CD4-positive, CD25-positive, alpha-beta regulatory T cell (primary cell): ENCODE data around the gene CCDC81. TPM values are rescaled to one million over a fixed set of nuclear protein-coding genes. Genes with fewer than 3 reads are reported as not detected.

ENCODE experiments used
- ATAC-seq, 2 donors: fragments of 150-1000 bp; cut with Tn5 transposase; one replicate each; pipeline ENCODE4 v1.10.0; 2021; ENCODE audit warnings: low read depth in 2 of 2, moderate number of reproducible peaks in 2 of 2, moderate library complexity in 1 of 2
- DNase-seq, 3 donors: peaks; one replicate each; pipeline versions ENCODE4 v3.0.0 to v3.0.0-alpha.2; 2012 to 2022; ENCODE audit warnings: mixed read lengths in 1 of 3
- H3K27ac ChIP-seq: one replicate; pipeline ENCODE4 v1.7.0; 2013; ENCODE audit warnings: mild to moderate bottlenecking, low read length; ENCODE audit not compliant: insufficient read depth, poor library complexity, severe bottlenecking
- H3K27me3 ChIP-seq: one replicate; pipeline ENCODE4 v1.7.0; 2013; ENCODE audit warnings: low read length; ENCODE audit not compliant: control insufficient read depth, insufficient read depth
- H3K36me3 ChIP-seq: one replicate; pipeline ENCODE4 v1.7.0; 2013; ENCODE audit warnings: mild to moderate bottlenecking, low read length, moderate library complexity; ENCODE audit not compliant: control insufficient read depth, insufficient read depth
- H3K4me1 ChIP-seq: 2 replicates; pipeline ENCODE4 v1.7.0; 2013; ENCODE audit warnings: mild to moderate bottlenecking, low read length; ENCODE audit not compliant: insufficient read depth, control insufficient read depth, poor library complexity, severe bottlenecking
- H3K4me3 ChIP-seq: one replicate; pipeline ENCODE4 v1.7.0; 2013; ENCODE audit warnings: low read depth, mild to moderate bottlenecking, low read length, moderate library complexity
- H3K9me3 ChIP-seq, 2 experiments: 1 replicate in 1 of 2; 2 replicates in 1 of 2; pipeline ENCODE4 v1.7.0; 2013; ENCODE audit warnings: low read length in 2 of 2, mild to moderate bottlenecking in 1 of 2, moderate library complexity in 1 of 2; ENCODE audit not compliant: control insufficient read depth in 2 of 2
- H3K27ac Mint-ChIP-seq, 3 donors: one replicate each; pipeline ENCODE4 v1.8.0; 2020 to 2022; ENCODE audit warnings: mild to moderate bottlenecking in 3 of 3, mixed read lengths in 3 of 3, moderate library complexity in 2 of 3
- H3K27me3 Mint-ChIP-seq: one replicate; pipeline ENCODE4 v1.8.0; 2022; ENCODE audit warnings: mild to moderate bottlenecking, mixed read lengths
- H3K36me3 Mint-ChIP-seq: one replicate; pipeline ENCODE4 v1.8.0; 2020; ENCODE audit warnings: mixed read lengths
- H3K4me1 Mint-ChIP-seq, 4 donors: one replicate each; pipeline ENCODE4 v1.8.0; 2020 to 2022; ENCODE audit warnings: mixed read lengths in 4 of 4, mild to moderate bottlenecking in 1 of 4
- H3K4me3 Mint-ChIP-seq, 4 donors: one replicate each; pipeline ENCODE4 v1.8.0; 2020 to 2022; ENCODE audit warnings: mild to moderate bottlenecking in 4 of 4, mixed read lengths in 4 of 4, moderate library complexity in 3 of 4
- H3K9me3 Mint-ChIP-seq, 7 donors: one replicate each; pipeline ENCODE4 v1.8.0; 2020 to 2022; ENCODE audit warnings: mixed read lengths in 7 of 7, mild to moderate bottlenecking in 3 of 7, moderate library complexity in 2 of 7
- polyA plus RNA-seq, 4 donors: library from polyadenylated mRNA; unstranded; fragments of 300-500 nt; fragmentation: Illumina TruSeq; gene quantifications; one replicate each; pipeline ENCODE4 v1.2.3, GENCODE V29; 2021
- total RNA-seq: library from RNA; stranded (reverse); gene quantifications from one replicate; pipeline ENCODE4 v1.2.3, GENCODE V29; 2022

CCDC81 gene
- total and polyA plus RNA-seq, 5 donors from 2014 or later: 0.96 TPM; not detected in 4

DNA sequence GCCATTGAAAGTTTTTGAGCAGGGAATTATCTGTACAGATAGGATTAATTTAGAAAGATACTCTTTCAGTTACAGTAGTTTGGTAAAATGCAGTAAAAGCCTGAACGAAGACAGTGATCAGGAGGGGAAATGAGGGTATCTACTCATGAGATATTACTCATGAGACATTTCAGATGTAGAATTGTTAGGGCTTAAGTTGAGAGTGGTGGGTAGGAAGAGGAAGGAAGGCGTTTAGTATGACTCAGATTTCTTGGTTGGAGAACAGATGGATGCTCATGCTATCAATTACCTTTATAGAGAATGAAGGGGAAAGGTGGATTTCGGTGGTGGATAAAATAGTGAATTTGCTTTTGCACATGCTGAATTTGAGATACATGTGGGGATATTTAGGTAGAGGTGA lies 15.8 kb downstream of the CCDC81 start:
- Histone ChIP-seq H3K36me3 (no peaks in the 10 kb centered on the region), H3K27me3 (peaks cover 1% of the 10 kb centered on the region), H3K4me1 (no peaks in the 10 kb centered on the region), H3K4me3 (no peak overlapping the region), H3K9me3 (no peaks in the 10 kb centered on the region), H3K27ac (no peak overlapping the region)
- Mint-ChIP-seq H3K27ac (no peak overlapping the region), H3K4me1 (no peaks in the 10 kb centered on the region), H3K36me3 (no peaks in the 10 kb centered on the region), H3K4me3 (no peak overlapping the region), H3K27me3 (no peaks in the 10 kb centered on the region), H3K9me3 (no peaks in the 10 kb centered on the region)
- ATAC-seq (no peak), DNase-seq (no peak)

DNA sequence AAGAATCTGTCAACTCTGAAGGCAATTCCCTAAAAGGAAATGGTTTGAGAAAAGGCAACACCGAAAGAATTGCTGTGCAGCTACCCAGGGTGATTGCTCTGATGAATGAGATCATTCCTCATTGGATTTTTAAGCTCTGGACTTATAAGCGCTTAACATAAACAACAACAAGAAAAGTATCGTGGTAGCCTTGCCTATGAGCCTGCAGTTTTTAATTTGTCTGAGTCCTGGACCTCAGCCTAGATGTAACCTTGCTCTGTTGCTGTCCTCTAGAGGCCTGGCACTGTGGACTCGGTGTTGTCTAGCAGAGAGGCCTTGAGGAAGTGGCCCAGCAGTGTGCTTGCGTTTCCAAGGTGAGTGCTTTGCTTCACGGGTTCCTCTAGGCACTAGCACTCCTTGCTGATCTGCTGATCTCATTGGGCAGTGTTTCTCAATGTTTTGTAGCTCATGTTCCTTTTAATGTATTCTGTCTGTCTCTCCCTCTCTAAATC lies 20.4 kb downstream of the CCDC81 start:
- peaks cover 1% of the 10 kb centered on the region for H3K27me3 ChIP-seq
- no peaks in the 10 kb centered on the region for H3K36me3 ChIP-seq
- Mint-ChIP-seq H3K4me3 (no peak overlapping the region), H3K27ac (no peak overlapping the region), H3K36me3 (no peaks in the 10 kb centered on the region), H3K9me3 (no peaks in the 10 kb centered on the region), H3K4me1 (no peaks in the 10 kb centered on the region), H3K27me3 (no peaks in the 10 kb centered on the region)
- no peaks in the 10 kb centered on the region for H3K9me3 ChIP-seq
- no peak overlapping the region for H3K27ac ChIP-seq
- DNase-seq (no peak), ATAC-seq (no peak)
- no peak overlapping the region for H3K4me3 ChIP-seq
- H3K4me1 ChIP-seq: no peaks in the 10 kb centered on the region

DNA sequence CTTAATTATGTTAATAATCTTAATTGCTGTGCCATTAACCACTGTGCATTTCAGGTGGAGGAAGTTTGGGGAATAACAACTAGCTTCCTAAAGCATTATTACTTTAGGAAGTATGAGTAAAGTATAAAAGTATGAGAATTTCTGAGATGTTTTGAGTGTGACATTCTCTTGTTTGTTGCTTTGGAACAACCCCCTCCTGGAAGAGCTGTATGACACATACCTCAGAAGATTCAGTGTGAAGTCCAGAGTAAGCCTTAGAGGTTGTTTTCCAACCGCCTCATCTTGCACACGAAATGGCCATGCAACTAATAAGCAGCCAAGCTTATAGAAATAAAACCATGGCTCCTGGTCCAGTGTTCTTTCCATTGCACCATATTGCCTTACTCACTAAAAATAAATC lies 21.7 kb downstream of the CCDC81 start:
- no peak overlapping the region for H3K27ac Mint-ChIP-seq
- no peak for DNase-seq
- no peak for ATAC-seq
- H3K36me3 Mint-ChIP-seq: no peaks in the 10 kb centered on the region
- H3K4me3 ChIP-seq: no peak overlapping the region
- H3K27me3 ChIP-seq: no peaks in the 10 kb centered on the region
- no peaks in the 10 kb centered on the region for H3K4me1 ChIP-seq
- H3K27ac ChIP-seq: no peak overlapping the region
- H3K9me3 Mint-ChIP-seq: no peaks in the 10 kb centered on the region
- no peaks in the 10 kb centered on the region for H3K27me3 Mint-ChIP-seq
- no peaks in the 10 kb centered on the region for H3K4me1 Mint-ChIP-seq
- H3K9me3 ChIP-seq: no peaks in the 10 kb centered on the region
- no peak overlapping the region for H3K4me3 Mint-ChIP-seq
- no peaks in the 10 kb centered on the region for H3K36me3 ChIP-seq

GRCh38 chr11:86397351-86397750 lies 22.7 kb downstream of the CCDC81 start:
- H3K4me1 ChIP-seq: no peaks in the 10 kb centered on the region

DNA sequence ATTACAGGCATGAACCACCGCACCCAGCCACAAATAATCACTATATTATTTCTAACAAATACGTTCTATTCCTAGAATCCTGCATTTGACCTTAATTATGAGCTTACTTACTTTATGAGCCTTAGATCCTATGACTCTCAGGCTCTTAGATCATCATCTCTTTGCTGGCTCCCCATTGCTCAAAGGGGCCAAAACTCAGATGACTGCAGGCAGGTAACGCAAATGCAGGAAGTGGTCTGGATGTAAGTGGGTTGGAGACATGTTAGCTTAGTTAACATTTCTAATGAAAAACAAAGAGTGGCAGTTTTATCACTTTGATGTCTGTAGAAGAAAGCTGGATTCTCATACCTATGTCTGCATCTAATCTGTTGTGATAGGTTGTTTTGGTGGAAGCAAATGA lies 23.4 kb downstream of the CCDC81 start:
- Histone ChIP-seq H3K4me3 (no peak overlapping the region), H3K27ac (no peak overlapping the region), H3K9me3 (no peaks in the 10 kb centered on the region), H3K4me1 (no peaks in the 10 kb centered on the region), H3K36me3 (no peaks in the 10 kb centered on the region), H3K27me3 (no peaks in the 10 kb centered on the region)
- DNase-seq (peak in 1 of 3 donors; percentile 18), ATAC-seq (no peak)
- H3K4me3 Mint-ChIP-seq: no peak overlapping the region
- no peaks in the 10 kb centered on the region for H3K36me3 Mint-ChIP-seq
- no peaks in the 10 kb centered on the region for H3K4me1 Mint-ChIP-seq
- H3K9me3 Mint-ChIP-seq: no peaks in the 10 kb centered on the region
- no peaks in the 10 kb centered on the region for H3K27me3 Mint-ChIP-seq
- H3K27ac Mint-ChIP-seq: no peak overlapping the region

More at GRCh38 chr11:86397351-86397750, 22.7 kb downstream of the CCDC81 start:
- H3K27me3 Mint-ChIP-seq: no peaks in the 10 kb centered on the region
- no peaks in the 10 kb centered on the region for H3K9me3 ChIP-seq
- H3K9me3 Mint-ChIP-seq: no peaks in the 10 kb centered on the region
- H3K27ac Mint-ChIP-seq: no peak overlapping the region
- no peaks in the 10 kb centered on the region for H3K36me3 Mint-ChIP-seq
- ATAC-seq: no peak
- no peaks in the 10 kb centered on the region for H3K36me3 ChIP-seq
- no peak overlapping the region for H3K4me3 Mint-ChIP-seq
- no peaks in the 10 kb centered on the region for H3K27me3 ChIP-seq
- H3K27ac ChIP-seq: no peak overlapping the region
- H3K4me3 ChIP-seq: no peak overlapping the region
- no peaks in the 10 kb centered on the region for H3K4me1 Mint-ChIP-seq
- DNase-seq: no peak

- ATAC-seq: no peak
- H3K27ac Mint-ChIP-seq: no peak overlapping the region
- H3K4me3 Mint-ChIP-seq: no peak overlapping the region
- H3K9me3 Mint-ChIP-seq: no peaks in the 10 kb centered on the region
- DNase-seq: no peak
- Histone ChIP-seq H3K4me3 (no peak overlapping the region), H3K9me3 (no peaks in the 10 kb centered on the region), H3K27ac (no peak overlapping the region), H3K36me3 (no peaks in the 10 kb centered on the region), H3K4me1 (no peaks in the 10 kb centered on the region), H3K27me3 (no peaks in the 10 kb centered on the region)
- H3K4me1 Mint-ChIP-seq: no peaks in the 10 kb centered on the region
- no peaks in the 10 kb centered on the region for H3K36me3 Mint-ChIP-seq
- H3K27me3 Mint-ChIP-seq: no peaks in the 10 kb centered on the region
Measured at GRCh38 chr11:86403458-86403857, 28.8 kb downstream of the CCDC81 start.

- Mint-ChIP-seq H3K9me3 (peaks cover 0 to 1% (median 0%) of the 10 kb centered on the region in 7 donors), H3K4me1 (no peaks in the 10 kb centered on the region)
Measured at GRCh38 chr11:86408845-86409244, 34.2 kb downstream of the CCDC81 start.

DNA sequence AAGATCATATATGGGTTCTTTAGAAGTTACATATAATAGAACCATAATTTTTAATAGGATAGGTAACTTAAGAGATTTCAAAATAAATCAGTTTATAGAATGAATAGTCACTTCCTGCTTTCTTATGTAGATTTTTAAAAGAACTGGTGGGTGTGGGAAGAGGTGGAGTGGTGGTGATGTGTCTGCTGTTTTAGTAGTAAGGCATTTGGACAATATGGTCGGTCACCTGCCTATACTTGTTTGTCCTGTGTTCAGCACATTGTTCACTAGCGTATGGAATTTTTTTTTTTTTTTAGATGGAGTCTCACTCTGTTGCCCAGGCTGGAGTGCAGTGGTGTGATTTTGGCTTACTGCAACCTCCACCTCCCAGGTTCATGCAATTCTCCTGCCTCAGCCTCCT lies 39.3 kb downstream of the CCDC81 start:
- Mint-ChIP-seq H3K27me3 (no peaks in the 10 kb centered on the region), H3K36me3 (no peaks in the 10 kb centered on the region), H3K4me3 (no peak overlapping the region), H3K9me3 (peaks cover 0 to 1% (median 0%) of the 10 kb centered on the region in 7 donors), H3K27ac (no peak overlapping the region), H3K4me1 (peaks cover 0 to 2% (median 0%) of the 10 kb centered on the region in 4 donors)
- Histone ChIP-seq H3K9me3 (no peaks in the 10 kb centered on the region), H3K36me3 (no peaks in the 10 kb centered on the region), H3K4me1 (no peaks in the 10 kb centered on the region), H3K27me3 (no peaks in the 10 kb centered on the region), H3K27ac (no peak overlapping the region), H3K4me3 (no peak overlapping the region)
- ATAC-seq (no peak), DNase-seq (no peak)

More at GRCh38 chr11:86408845-86409244, 34.2 kb downstream of the CCDC81 start:
- H3K27ac Mint-ChIP-seq: no peak overlapping the region
- Histone ChIP-seq H3K4me1 (no peaks in the 10 kb centered on the region), H3K9me3 (no peaks in the 10 kb centered on the region), H3K4me3 (no peak overlapping the region), H3K27me3 (no peaks in the 10 kb centered on the region), H3K36me3 (no peaks in the 10 kb centered on the region), H3K27ac (no peak overlapping the region)
- DNase-seq (no peak), ATAC-seq (no peak)
- H3K36me3 Mint-ChIP-seq: no peaks in the 10 kb centered on the region
- H3K27me3 Mint-ChIP-seq: no peaks in the 10 kb centered on the region
- H3K4me3 Mint-ChIP-seq: no peak overlapping the region
